Activated T-cell treated with anti-CD3 and anti-CD28 coated beads, Interleukin-2, amount 50 U/mL, for 48 hours (primary cell): ENCODE measurements around the gene NFE2L2.
"Not testable (repeated sequence)": the region's sequence is repeated elsewhere in the genome, so short reads cannot be mapped to it uniquely, and the experiment has no call there.

Experiments used
- DNase-seq, 2 experiments: peaks; one replicate each; pipeline ENCODE4 v3.0.0-alpha.2; 2020

The NFE2L2 gene

DNA sequence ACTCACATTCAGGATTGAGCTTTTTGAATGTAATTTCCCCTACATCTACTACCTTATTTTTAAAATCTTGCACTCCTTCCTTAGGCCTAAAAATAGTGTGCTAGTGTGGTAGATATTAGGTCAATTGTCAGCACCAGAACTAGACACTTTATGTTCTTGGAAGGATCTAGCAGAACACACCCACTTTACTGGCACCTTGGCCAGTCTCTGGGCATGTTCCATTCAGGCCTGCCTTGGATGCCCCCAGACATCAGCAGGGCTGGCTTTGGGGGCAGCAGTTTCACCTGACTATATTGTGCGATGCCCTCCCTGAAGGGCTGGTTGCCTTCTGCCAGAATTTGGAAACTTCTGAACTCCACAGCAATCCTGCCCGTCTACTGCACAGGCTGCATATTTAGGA lies 15.3 kb upstream of the NFE2L2 start:
- no peak for DNase-seq

DNA sequence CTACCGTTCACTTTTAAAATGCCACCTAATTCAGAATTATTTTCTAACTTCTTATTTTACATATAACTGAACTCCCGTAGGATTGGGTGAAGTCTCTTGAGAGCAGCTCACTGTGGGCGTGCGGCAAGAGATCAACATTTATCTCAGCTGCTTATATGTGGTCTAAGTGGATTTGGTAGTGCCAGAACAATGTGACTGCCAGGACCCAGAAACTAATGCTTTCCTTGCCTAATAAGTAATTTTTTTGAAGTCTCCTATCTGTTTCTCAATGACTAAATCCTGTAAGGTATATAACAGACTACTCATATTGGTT lies 11.2 kb upstream of the NFE2L2 start:
- no peak for DNase-seq

DNA sequence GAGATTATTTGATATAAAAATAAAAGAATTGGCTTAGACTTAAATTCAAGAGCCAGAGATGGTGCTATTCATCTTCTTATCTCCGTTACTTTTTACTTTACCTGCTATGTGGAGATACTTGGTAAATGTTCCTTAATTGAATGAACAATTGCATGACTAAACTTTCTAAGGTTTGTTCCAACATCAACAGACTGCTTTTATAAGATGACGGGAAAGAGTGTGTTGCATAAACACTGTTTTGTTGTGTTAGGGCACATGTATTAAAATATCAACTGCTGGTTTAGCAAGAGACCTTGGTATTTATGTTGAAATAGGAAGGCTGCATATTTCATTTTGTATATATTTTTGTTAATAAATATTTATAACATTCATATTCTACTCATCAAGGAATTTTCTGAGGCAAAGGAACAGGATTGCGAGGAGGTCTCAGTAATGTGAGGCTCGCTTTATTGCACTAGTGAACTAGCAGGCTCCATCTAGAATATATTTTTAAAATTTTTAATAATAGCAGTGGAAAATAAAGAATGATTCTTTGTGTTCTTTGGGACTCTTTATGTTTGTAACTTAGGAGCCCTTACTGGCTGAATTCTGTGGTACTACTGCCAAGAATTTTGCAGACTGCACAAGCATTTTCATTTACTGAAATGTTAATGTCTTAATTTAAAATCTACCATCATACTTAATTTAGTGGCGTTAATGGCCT lies 10.7 kb upstream of the NFE2L2 start:
- DNase-seq: no peak

DNA sequence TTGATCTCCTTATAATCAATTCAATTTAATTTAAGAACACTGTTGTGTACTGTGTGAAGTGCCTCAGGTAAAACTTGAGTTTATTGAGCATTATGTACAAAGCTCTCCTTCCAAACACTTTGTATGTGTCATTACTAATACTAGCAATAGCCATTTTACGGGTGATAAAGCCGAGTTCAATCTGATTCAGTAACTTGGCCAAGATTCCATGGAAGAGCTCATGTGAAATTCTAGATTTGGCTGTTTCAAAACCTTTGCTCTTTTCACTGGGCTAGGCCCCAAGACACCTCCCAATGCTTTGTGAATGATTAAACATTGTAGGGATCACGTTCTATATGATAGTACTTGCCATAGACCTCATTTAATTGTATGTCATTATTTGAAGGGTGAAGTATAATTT lies 8.9 kb upstream of the NFE2L2 start:
- DNase-seq: no peak

DNA sequence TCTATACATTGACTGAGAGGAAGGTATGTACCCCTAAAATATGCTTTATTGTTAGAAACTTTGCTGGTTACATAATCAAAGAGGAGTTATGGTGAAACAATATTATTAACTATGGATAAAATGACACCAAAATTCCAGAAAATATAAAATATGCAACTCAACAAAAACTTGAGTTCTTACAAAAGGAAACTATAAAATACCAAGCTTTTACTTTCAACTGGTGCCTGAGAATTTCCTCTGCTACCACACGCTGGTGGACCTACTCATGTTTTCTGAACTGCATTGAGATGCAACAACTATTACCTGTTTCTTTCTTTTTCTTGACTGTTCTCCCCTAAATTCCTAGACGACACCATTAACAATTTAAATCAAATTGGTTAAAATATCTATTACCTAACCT lies 8.2 kb upstream of the NFE2L2 start:
- no peak for DNase-seq

DNA sequence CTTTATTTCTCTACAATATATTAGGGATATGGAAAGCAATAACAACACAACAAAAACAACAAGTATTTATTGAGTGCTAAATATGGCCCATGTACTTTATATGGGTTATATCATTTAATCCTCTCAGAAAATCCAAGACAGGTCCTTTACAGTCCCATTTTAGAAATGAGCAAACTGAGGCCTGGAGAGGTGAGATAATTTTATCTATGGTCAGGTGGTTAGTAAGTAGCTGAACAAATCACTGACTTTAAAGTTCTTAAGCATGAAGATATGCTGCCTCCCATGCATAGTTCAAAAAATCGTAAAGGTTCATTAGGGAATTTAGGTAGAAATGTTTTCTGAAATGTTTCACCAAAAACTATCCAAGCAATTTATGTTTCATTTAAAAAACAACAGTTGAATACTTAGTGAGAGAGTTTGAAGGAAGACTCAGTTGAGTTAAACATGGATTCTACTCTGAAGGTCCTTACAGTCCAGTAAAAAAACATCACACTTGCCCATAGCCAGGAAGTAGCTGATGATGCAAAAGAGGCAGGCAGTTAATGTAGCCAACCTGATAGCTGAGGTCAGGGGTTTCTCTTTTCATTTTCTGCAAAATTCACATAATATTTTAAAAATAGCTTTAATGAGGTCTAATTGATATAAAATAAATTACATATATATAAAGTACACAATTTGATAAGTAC lies 7.6 kb upstream of the NFE2L2 start:
- no peak for DNase-seq

DNA sequence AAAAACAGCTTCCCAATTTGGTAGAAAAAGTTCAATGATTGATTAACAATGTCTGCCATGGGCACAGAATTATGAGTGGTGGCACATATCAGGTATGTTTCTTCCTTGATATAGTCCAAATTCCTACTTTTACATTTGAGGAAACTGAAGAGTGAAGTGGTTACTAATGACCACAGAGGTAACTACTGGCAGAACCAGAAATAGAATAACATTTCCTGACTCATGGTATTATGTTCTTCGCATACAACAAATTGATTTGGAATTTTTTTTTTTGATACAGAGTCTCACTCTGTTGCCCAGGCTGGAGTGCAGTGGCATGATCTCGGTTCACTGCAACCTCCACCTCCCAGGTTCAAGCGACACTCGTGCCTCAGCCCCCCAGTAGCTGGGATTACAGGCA lies 6.0 kb upstream of the NFE2L2 start:
- DNase-seq: no peak

DNA sequence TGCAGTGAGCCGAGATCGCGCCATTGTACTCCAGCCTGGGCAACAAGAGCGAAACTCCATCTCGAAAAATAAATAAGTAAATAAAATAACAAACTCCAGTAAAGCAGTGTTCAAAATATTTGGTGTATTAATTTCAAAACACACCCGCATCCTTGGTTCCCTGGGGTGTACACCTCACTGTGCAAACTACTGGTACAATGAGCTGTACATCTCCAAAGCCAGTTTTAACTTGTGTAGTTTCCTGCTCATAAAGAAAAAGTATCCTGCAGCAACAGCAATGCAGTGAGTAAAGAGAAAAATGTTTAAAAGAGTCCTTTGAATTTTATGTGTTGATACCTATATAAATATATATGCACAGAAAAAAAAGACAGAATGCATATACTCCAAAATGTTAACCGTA lies 4.4 kb upstream of the NFE2L2 start:
- no peak for DNase-seq

DNA sequence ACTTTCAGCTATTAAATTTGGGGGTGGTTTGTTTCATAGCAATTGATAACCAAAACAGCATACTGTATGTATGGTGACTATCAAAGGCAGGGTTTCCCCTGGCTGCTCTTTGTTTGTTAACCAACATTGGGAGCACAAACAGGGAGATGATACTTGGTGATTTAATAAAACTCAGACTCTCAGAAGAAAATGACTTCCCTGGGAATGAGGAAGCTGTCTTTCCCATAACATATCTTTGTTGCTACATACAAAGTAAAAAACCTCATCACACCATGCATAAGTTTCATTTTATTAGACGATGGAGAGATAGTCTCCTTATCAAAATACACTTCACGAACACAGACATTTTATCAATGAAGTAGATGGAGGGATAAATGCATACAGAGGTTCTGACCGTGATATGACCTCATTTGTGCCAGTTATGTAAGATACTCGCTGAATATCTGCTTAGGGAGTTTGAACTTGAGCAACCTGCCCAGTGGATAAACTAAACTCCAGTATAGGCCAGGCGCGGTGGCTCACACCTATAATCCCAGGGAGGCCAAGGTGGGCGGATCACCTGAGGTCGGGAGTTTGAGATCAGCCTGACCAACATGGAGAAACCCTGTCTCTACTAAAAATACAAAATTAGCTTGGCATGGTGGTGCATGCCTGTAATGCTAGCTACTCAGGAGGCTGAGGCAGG lies 3.8 kb upstream of the NFE2L2 start:
- no peak for DNase-seq

DNA sequence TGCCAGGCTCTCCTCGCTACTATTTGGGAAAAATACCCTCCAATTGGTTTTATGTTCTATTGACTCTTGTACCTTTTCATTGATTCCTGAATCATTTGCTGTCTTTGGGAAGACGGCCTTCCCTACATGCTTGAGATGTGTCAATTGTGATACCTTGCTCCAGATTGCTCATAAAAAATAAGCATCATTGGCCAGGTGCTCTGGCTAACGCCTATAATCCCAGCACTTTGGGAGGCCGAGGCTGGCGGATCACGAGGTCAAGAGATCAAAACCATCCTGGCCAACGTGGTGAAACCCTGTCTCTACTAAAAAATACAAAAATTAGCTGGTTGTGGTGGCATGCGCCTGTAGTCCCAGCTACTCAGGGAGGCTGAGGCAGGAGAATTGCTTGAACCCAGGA lies 2.4 kb upstream of the NFE2L2 start:
- DNase-seq: not testable (repeated sequence)

DNA sequence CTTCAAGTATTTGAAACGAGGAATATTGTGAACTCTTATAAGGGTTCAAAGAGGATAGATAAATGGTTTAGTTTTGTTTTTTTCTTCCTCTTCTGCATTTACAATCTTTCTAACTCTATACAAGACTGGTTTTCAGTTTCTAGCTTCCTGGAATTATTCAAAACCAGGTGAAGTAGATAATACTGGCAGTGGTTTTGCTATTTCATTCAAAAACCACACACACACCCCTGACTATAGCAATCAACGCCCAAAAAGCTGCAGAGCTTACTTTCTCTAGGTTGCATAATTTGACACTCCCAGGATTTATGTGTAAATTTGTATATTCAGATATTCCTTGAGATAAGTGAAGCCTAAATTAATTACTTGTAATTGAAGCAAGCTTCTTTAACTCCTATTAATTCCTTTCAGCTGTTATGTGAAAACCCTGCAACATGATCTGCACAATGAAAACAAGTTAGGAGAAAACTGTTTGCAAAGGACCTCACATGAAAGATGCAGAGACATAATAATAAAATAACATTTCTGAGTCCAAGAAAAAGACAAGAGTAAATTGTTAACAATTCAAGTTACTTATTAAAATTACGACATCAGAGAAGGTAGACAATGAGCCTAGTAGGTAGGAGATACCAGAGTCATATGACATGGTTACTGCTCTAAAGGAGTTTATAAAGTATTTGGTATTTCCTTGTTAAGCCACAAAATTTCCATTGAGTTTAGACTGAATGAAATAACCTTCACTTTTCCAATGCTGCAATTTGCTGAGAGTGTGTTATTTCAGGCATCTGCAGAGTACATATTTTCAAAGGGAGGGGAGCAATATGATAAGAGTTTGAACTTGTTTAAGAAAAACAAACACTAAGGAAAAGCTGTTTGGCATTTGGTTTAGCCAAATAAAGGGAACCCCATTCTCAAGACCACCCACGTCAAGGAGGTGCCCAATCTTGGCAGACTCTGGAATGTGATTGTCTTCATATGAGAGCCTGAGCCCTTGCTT lies 1.6 kb upstream of the NFE2L2 start:
- no peak for DNase-seq

DNA sequence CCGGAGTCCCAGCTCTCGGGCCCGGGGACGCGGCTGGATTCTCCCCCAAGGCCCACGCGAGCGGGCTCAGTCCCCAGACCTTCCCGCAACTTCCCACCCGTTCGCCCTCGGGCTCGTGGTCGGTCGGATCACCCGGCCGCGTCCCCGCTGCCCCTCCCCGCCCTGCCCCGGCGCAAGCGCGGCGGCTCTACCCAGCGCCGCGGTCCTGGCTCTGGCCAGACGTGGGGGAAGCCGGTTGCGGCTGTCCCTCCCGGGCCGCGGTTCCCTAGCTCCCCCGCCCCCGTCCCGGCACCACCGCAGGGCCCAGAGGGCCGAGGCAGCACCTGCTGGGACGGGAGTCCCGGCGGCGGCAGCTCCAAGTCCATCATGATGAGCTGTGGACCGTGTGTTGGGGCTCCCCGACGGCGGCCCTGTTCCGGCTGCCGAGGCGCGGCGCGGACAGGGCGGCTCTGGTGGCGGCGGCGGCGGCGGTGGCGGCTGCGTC lies 276 bp downstream of the NFE2L2 start:
- no peak for DNase-seq

DNA sequence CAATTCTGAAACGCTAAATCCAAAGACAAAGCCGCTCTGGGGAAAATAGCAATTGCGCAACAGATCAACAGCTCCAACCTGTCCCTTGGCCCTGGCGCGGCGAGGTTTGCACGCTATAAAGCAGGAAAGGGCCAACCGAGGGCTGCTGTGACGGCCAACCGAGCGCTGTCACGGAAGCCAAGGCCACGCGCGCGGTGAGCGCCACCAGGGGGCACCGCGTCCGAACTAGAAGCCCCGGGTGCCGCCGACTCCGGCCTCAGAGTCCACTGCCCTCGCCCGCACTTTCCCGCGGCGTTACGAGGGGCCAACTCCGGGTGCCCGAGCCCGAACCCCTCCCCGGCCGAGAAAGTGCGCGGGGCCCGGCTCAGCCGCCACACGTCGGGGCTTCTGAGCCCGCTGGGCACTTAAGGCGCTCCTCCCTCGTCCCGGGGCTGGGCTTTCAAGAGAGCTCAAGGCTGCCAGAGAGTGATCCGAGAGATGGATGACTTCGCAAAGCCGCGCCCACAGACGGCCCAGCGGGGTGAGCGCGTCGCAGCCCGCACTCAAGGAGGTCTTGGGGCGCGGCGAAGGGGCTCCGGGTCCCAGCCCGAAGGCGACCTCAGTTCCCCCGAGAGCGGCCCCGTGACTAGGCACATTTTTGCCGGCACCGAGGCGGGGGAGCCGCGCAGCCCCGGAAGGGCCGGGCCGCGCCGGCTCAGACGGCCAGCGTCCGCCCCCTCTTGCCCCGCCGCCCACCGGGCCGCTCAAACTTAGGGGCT lies 897 bp downstream of the NFE2L2 start:
- peak; percentile 96 to 97 for DNase-seq

DNA sequence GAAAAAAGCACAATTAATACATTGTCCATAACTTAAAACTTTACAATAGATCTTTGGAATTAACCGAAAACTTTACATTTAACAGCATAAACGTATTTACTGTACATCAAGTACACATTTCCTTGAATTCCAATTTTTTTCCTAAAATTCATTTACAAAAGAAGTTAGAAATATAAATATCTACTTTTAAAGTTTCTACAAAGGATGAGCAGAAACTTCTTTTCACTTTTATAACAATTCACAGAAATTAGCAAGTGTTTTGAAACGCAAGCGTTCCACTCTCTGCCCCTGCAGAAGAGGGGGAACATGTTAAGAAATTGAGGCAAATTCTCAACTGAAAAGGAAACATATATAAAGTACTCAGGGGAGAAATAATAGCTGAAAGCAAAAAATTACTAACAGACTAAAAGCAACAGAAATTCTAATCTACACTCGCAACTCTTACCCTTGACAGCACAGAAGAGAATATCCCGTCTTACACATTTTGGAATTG lies 1.5 kb downstream of the NFE2L2 start:
- DNase-seq: no peak

DNA sequence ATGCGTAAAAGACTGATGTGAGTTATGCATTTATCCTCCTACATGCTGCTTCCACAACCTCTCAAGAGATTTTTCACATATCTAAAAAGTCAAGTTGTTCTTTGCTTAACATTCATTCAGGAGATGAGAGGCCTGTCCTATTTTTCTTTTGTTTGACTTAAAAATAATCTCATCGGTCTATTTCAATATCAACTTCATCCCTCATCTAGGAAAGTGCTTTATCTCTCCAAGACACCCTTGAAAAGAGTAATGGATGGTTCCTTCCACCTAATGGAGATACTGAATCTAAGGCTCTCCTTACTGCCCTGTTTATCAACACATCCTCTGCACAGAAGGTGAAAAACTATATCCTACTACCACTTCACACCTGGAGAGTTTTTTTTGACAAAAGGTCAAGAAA lies 2.4 kb downstream of the NFE2L2 start:
- no peak for DNase-seq

DNA sequence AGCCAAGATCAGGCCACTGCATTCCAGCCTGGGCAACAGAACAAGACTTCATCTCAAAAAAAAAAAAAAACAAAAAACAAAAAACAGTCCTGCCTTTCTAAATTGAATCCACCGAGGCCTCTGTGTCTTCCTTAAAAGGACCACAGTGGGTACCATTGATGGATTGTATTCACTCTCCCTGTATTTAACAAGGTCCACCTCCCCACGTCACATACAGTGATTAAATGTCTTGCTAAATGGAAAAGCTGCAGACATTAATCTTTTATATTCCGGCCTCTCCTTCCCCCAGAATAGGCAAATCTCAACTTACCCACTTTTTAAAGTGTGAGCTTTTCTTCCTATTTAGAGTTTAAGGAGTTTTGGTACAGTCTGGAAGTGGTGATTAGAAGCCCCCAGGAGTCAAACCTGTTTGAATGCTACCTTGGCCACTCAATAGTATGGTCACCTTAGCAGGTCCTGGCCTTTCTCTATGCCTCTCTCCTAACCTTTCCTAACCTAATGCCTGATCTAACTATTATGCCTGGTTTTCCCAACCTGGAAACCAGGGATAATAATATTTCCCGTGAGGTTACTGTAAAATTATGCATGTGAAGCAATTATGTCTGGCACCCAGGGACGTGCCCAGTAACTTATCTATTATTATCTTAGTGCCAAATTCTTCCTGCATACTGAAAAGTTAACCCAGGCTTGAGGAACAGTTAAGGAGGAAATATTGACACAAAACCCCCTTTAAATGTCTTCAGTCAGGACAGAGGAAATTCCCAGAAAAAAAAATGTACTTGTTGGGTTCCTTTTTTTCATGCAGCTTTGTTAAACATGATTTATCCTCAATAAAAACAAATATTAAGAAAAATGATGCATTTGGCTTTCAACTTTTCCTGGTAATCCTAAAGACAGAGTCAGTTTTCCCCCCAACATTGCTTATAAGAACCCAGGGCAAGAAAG lies 3.1 kb downstream of the NFE2L2 start:
- DNase-seq: no peak

DNA sequence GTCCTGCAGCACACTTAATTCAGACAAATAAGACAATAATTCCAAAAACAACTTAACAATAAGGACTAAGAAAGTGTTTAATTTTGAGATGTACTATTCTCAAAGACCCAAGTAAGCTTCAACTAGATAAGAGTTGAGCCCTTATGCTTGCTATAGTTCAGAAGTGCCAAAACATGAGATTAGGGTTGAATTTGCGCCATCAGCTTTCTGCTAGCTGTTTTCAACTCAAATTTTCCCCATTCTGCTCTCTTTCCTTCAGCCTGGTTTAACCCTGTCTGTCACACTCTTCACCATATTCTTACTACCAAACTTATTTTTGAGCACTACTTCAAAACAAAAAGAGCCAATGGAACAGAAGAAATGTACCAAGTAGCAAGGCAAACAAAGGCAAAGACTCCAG lies 4.1 kb downstream of the NFE2L2 start:
- DNase-seq: no peak

DNA sequence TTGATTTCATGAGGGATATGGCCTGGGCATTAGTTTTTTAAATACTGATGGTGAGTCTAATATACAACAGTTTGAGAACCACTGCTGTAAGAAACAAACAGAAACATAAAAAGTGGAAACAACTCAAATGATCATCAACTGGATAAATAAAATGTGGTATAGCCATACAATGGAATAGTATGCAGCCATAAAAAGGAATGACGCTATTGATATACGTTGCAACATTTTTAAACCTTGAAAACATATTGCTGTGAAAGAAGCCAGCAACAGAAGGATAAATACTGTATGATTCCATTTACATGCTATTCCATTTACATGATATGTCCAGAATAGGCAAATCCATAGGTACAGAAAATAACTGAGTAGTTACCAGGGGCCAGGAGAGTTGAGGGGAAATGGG lies 6.5 kb downstream of the NFE2L2 start:
- no peak for DNase-seq

DNA sequence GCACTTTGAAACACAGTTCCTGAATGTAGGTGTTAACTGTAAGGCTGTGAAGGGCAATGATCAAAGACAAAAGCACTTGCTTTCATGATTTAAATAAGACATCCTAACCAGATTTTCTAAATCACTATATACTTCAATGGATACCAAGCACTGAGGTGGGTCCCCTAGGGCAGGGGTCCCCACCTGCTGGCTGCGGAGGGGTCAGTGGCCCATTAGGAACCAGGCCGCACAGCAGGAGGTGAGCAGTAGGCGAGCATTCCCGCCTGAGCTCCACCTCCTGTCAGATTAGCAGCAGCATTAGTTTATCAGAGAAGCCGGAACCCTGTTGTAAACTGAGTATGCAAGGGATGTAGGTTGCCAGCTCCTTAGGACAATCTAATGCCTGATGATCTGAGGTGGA lies 7.1 kb downstream of the NFE2L2 start:
- no peak for DNase-seq

DNA sequence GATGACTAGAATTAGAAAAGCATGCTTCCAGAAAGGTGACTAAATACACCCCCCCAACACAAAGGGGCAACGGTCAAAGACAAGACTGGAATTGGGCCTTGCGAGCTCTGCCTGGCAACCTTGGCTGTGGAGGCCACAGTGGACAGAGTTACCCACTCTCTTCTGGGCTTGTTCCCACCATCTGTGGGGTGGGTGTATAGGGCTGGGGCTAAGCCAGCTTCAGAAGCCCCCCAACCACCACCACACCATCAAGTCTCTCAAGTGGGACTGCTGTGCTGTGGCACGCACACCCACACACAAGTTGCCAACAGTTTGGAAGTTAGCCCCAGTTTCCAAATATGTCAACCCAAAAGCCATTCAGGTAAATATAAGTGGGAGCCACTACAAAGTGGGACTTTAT lies 7.8 kb downstream of the NFE2L2 start:
- no peak for DNase-seq

DNA sequence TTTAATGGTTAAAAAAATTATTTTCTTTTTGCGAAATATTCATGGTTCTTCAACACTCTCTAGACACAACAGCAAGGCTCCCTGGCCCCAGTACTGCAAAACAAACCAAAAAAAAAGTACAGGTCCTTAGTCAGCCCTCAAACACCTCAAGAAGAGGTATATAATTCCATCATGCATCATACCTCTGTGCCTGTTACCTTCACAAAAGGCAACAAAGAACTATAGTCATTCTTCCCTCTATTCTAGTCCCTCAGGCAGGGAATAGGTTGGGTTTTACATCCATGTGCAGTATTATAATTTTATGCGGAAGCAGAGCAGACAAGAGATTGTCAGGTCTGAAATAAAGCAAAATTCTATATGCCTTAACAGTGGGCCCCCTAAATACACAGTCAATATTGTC lies 8.5 kb downstream of the NFE2L2 start:
- no peak for DNase-seq
